ENCODE measurements around the gene EML6. TPM values are rescaled to one million over a fixed set of nuclear protein-coding genes. Genes with fewer than 3 reads are reported as not detected.

Gene EML6
- total RNA-seq (ENCODE audit: low replicate concordance): 0.35 and 0.75 TPM in 2 replicates

GRCh38 chr2:54723131-54723995 is at the start of gene EML6:
Gene EML6, plus strand, starts transcription at chr2:54723662. Its CDS starts 1,400 bp downstream, at chr2:54725062.

